ENCODE data around the gene SPACA9. TPM values are rescaled to one million over a fixed set of nuclear protein-coding genes. Genes with fewer than 3 reads are reported as not detected.

SPACA9 gene
- total RNA-seq, 1 donor from 2014 or later: 5.2 TPM

GRCh38 chr9:132892400-132892799, 13.7 kb downstream of the SPACA9 start:
- H3K4me3 ChIP-seq (ENCODE audit: low read depth, low read length): no peak overlapping the region

GRCh38 chr9:132894346-132894745, 15.6 kb downstream of the SPACA9 start:
- TF ChIP-seq CTCF (conservative IDR thresholded peaks at IDR 0.05; ENCODE audit: low read depth, low read length): no peak
- no peak for DNase-seq (ENCODE audit: low read depth)
- no peak overlapping the region for H3K4me3 ChIP-seq (ENCODE audit: low read depth, low read length)

More at GRCh38 chr9:132892400-132892799, 13.7 kb downstream of the SPACA9 start:
- DNase-seq (ENCODE audit: low read depth): no peak
- no peak for TF ChIP-seq CTCF (conservative IDR thresholded peaks at IDR 0.05; ENCODE audit: low read depth, low read length)

- no peak overlapping the region for H3K4me3 ChIP-seq (ENCODE audit: low read depth, low read length)
- TF ChIP-seq CTCF (conservative IDR thresholded peaks at IDR 0.05; ENCODE audit: low read depth, low read length): no peak
- no peak for DNase-seq (ENCODE audit: low read depth)
Measured at GRCh38 chr9:132894862-132895835, 16.5 kb downstream of the SPACA9 start.

GRCh38 chr9:132896264-132896663, 17.6 kb downstream of the SPACA9 start:
- no peak for TF ChIP-seq CTCF (conservative IDR thresholded peaks at IDR 0.05; ENCODE audit: low read depth, low read length)
- no peak overlapping the region for H3K4me3 ChIP-seq (ENCODE audit: low read depth, low read length)
- DNase-seq (ENCODE audit: low read depth): no peak

- TF ChIP-seq CTCF (conservative IDR thresholded peaks at IDR 0.05; ENCODE audit: low read depth, low read length): no peak
- H3K4me3 ChIP-seq (ENCODE audit: low read depth, low read length): no peak overlapping the region
Measured at GRCh38 chr9:132896906-132897305, 18.2 kb downstream of the SPACA9 start.

GRCh38 chr9:132898051-132898450, 19.4 kb downstream of the SPACA9 start:
- DNase-seq (ENCODE audit: low read depth): no peak
- TF ChIP-seq CTCF (conservative IDR thresholded peaks at IDR 0.05; ENCODE audit: low read depth, low read length): no peak
- no peak overlapping the region for H3K4me3 ChIP-seq (ENCODE audit: low read depth, low read length)

More at GRCh38 chr9:132896906-132897305, 18.2 kb downstream of the SPACA9 start:
- DNase-seq (ENCODE audit: low read depth): no peak

Data from epithelial cell of proximal tubule (primary cell).